ENCODE data around the gene OOSP3.

GRCh38 chr11:59857439-59858434 lies 20.8 kb upstream of the OOSP3 start:
- TF ChIP-seq POLR2AphosphoS5 (IDR thresholded peaks at IDR 0.05; ENCODE audit: low read depth, low read length) (no peak), NFIC (IDR thresholded peaks at IDR 0.05; ENCODE audit: borderline replicate concordance) (no peak), RAD21 (IDR thresholded peaks at IDR 0.05; ENCODE audit: low read length) (no peak), MAX (IDR thresholded peaks at IDR 0.05; ENCODE audit: low read depth) (no peak), MXI1 (IDR thresholded peaks at IDR 0.05; ENCODE audit: low read depth, low read length) (no peak), ZBTB33 (IDR thresholded peaks at IDR 0.05; ENCODE audit: borderline replicate concordance, low read depth) (no peak), EP300 (IDR thresholded peaks at IDR 0.05; ENCODE audit: borderline replicate concordance in 1 of 2, low read depth in 1 of 2, low read length in 1 of 2) (no peak), EZH2phosphoT487 (IDR thresholded peaks at IDR 0.05; ENCODE audit: borderline replicate concordance, low read depth) (no peak), TAF1 (IDR thresholded peaks at IDR 0.05; ENCODE audit: borderline replicate concordance, low read depth, low read length) (no peak), TEAD4 (IDR thresholded peaks at IDR 0.05; ENCODE audit: borderline replicate concordance, insufficient read depth) (no peak), GABPA (IDR thresholded peaks at IDR 0.05; ENCODE audit: low read depth) (no peak), YY1 (IDR thresholded peaks at IDR 0.05; ENCODE audit: low read depth) (no peak)
- TF ChIP-seq, protein P1, sequence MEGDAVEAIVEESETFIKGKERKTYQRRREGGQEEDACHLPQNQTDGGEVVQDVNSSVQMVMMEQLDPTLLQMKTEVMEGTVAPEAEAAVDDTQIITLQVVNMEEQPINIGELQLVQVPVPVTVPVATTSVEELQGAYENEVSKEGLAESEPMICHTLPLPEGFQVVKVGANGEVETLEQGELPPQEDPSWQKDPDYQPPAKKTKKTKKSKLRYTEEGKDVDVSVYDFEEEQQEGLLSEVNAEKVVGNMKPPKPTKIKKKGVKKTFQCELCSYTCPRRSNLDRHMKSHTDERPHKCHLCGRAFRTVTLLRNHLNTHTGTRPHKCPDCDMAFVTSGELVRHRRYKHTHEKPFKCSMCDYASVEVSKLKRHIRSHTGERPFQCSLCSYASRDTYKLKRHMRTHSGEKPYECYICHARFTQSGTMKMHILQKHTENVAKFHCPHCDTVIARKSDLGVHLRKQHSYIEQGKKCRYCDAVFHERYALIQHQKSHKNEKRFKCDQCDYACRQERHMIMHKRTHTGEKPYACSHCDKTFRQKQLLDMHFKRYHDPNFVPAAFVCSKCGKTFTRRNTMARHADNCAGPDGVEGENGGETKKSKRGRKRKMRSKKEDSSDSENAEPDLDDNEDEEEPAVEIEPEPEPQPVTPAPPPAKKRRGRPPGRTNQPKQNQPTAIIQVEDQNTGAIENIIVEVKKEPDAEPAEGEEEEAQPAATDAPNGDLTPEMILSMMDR (IDR thresholded peaks at IDR 0.05) = no peak
- TF ChIP-seq, protein P2, sequence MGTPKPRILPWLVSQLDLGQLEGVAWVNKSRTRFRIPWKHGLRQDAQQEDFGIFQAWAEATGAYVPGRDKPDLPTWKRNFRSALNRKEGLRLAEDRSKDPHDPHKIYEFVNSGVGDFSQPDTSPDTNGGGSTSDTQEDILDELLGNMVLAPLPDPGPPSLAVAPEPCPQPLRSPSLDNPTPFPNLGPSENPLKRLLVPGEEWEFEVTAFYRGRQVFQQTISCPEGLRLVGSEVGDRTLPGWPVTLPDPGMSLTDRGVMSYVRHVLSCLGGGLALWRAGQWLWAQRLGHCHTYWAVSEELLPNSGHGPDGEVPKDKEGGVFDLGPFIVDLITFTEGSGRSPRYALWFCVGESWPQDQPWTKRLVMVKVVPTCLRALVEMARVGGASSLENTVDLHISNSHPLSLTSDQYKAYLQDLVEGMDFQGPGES (IDR thresholded peaks at IDR 0.05; ENCODE audit: low read depth, low read length) = no peak
